Upper lobe of left lung (tissue), 6 donors: ENCODE measurements around the gene AP1S3. TPM values are rescaled to one million over a fixed set of nuclear protein-coding genes. Genes with fewer than 3 reads are reported as not detected.

Source experiments
- ATAC-seq, 2 donors: fragments of 200-7000 bp; cut with Tn5 transposase; one replicate each; pipeline ENCODE4 v1.9.1; 2022; ENCODE audit warnings: mild to moderate bottlenecking in 2 of 2, moderate library complexity in 2 of 2; ENCODE audit not compliant: low FRiP score in 2 of 2
- DNase-seq, 2 donors: peaks; one replicate each; pipeline ENCODE4 v3.0.0-alpha.2; 2019 to 2020
- H3K27ac ChIP-seq, 4 donors: fragments of 200-600 bp; sonication (generic); one replicate each; pipeline ENCODE4 v1.5.1; 2016 to 2019
- H3K27me3 ChIP-seq, 4 donors: fragments of 200-600 bp; sonication (generic); one replicate each; pipeline ENCODE4 v1.5.1; 2017 to 2019
- H3K36me3 ChIP-seq, 4 donors: fragments of 200-600 bp; sonication (generic); one replicate each; pipeline ENCODE4 v1.5.1; 2016 to 2019
- H3K4me1 ChIP-seq, 4 donors: fragments of 200-600 bp; sonication (generic); one replicate each; pipeline ENCODE4 v1.5.1; 2018 to 2019
- H3K4me3 ChIP-seq, 4 donors: fragments of 200-600 bp; sonication (generic); one replicate each; pipeline ENCODE4 v1.5.1; 2017 to 2019; ENCODE audit warnings: mild to moderate bottlenecking in 2 of 4, moderate library complexity in 1 of 4
- H3K9me3 ChIP-seq, 4 donors: fragments of 200-600 bp; sonication (generic); one replicate each; pipeline ENCODE4 v1.5.1; 2018 to 2019
- CTCF ChIP-seq, 6 experiments: fragments of 450-650 bp in 4 of 6; fragments of 200-600 bp in 2 of 6; sonication (generic) in 2 of 6; IDR thresholded peaks; one replicate each; pipeline ENCODE4 v1.5.1; 2016 to 2019; ENCODE audit warnings: antibody characterized with exemption in 6 of 6
- EP300 ChIP-seq, 4 donors: sonication (generic); formaldehyde crosslinking; IDR thresholded peaks; one replicate each; pipeline ENCODE4 v1.5.1; 2017; ENCODE audit warnings: antibody characterized with exemption in 4 of 4, control low read depth in 2 of 4
- POLR2A ChIP-seq, 4 donors: fragments of 450-650 bp; IDR thresholded peaks; one replicate each; pipeline ENCODE4 v1.5.1; 2016 to 2017; ENCODE audit warnings: antibody characterized with exemption in 4 of 4, mild to moderate bottlenecking in 2 of 4
- POLR2AphosphoS5 ChIP-seq, 2 donors: sonication (generic); formaldehyde crosslinking; IDR thresholded peaks; one replicate each; pipeline ENCODE4 v1.5.1; 2017; ENCODE audit warnings: antibody characterized with exemption in 2 of 2
- WGBS, 2 donors: methylation state at CpG; one replicate each; pipeline ENCODE4 v1.1.5; 2017 to 2018; 5-methylcytosine and 5-hydroxymethylcytosine counted together
- total RNA-seq, 6 donors: library from RNA; depleted of rRNA in 4 of 6; stranded (reverse); fragments of >200 nt in 4 of 6; gene quantifications; one replicate each; pipeline versions ENCODE4 v1.1.0 to v1.2.1, GENCODE V29; 2016 to 2021
- donor health status: DM: no; HTN: no; CAD: no; lungs with moderate emphysema.
- donor health status: DM: no; HTN: yes; CAD: no; lungs with severe emphysema.

AP1S3 gene
- total RNA-seq, 6 donors from 2014 or later, result 2.1 to 23.2 (median 11.5) TPM

GRCh38 chr2:223779877-223780276, 57.5 kb downstream of the AP1S3 start:
- WGBS, 2 donors, result 67 to 89% methylated on average over 7 of the region's 7 CpGs
- H3K27me3 ChIP-seq, result no peaks in the 10 kb centered on the region
- no peak overlapping the region for H3K27ac ChIP-seq
- TF ChIP-seq POLR2A (IDR thresholded peaks at IDR 0.05), result no peak
- peak in 4 of 6 experiments; percentile 17 to 31 (median 24) for TF ChIP-seq CTCF (IDR thresholded peaks at IDR 0.05)
- no peaks in the 10 kb centered on the region for H3K4me1 ChIP-seq
- ATAC-seq (no peak), DNase-seq (no peak)
- no peak overlapping the region for H3K4me3 ChIP-seq
- peaks cover 0 to 4% (median 0%) of the 10 kb centered on the region in 4 donors for H3K36me3 ChIP-seq
- no peaks in the 10 kb centered on the region for H3K9me3 ChIP-seq

- WGBS, 2 donors, result 72 to 97% methylated on average over 8 of the region's 8 CpGs
- DNase-seq (no peak), ATAC-seq (no peak)
- no peak overlapping the region for H3K4me3 ChIP-seq
- peaks cover 0 to 4% (median 0%) of the 10 kb centered on the region in 4 donors for H3K36me3 ChIP-seq
- TF ChIP-seq POLR2A (IDR thresholded peaks at IDR 0.05), result no peak
- no peak for TF ChIP-seq EP300 (IDR thresholded peaks at IDR 0.05)
- TF ChIP-seq POLR2AphosphoS5 (IDR thresholded peaks at IDR 0.05), result no peak
- no peaks in the 10 kb centered on the region for H3K4me1 ChIP-seq
- H3K27ac ChIP-seq, result no peak overlapping the region
- H3K27me3 ChIP-seq, result no peaks in the 10 kb centered on the region
- no peaks in the 10 kb centered on the region for H3K9me3 ChIP-seq
Observed at GRCh38 chr2:223774193-223774592, 63.2 kb downstream of the AP1S3 start.

- H3K9me3 ChIP-seq, result no peaks in the 10 kb centered on the region
- 85 to 93% methylated on average over 3 of the region's 3 CpGs for WGBS, 2 donors
- H3K4me1 ChIP-seq, result no peaks in the 10 kb centered on the region
- no peak for ATAC-seq
- no peak overlapping the region for H3K27ac ChIP-seq
- H3K27me3 ChIP-seq, result no peaks in the 10 kb centered on the region
- H3K4me3 ChIP-seq, result no peak overlapping the region
- no peak for DNase-seq
- peaks cover 0 to 4% (median 0%) of the 10 kb centered on the region in 4 donors for H3K36me3 ChIP-seq
- no peak for TF ChIP-seq CTCF (IDR thresholded peaks at IDR 0.05)
- TF ChIP-seq EP300 (IDR thresholded peaks at IDR 0.05), result no peak
- TF ChIP-seq POLR2A (IDR thresholded peaks at IDR 0.05), result no peak
- no peak for TF ChIP-seq POLR2AphosphoS5 (IDR thresholded peaks at IDR 0.05)
Observed at GRCh38 chr2:223772363-223772762, 65.0 kb downstream of the AP1S3 start.

GRCh38 chr2:223771475-223771874, 65.9 kb downstream of the AP1S3 start:
- ATAC-seq, result no peak
- H3K4me1 ChIP-seq, result no peaks in the 10 kb centered on the region
- TF ChIP-seq POLR2AphosphoS5 (IDR thresholded peaks at IDR 0.05), result no peak
- no peak for TF ChIP-seq EP300 (IDR thresholded peaks at IDR 0.05)
- TF ChIP-seq POLR2A (IDR thresholded peaks at IDR 0.05), result no peak
- TF ChIP-seq CTCF (IDR thresholded peaks at IDR 0.05), result no peak
- H3K27ac ChIP-seq, result no peak overlapping the region
- no peak overlapping the region for H3K4me3 ChIP-seq
- 91 to 98% methylated on average over 4 of the region's 4 CpGs for WGBS, 2 donors
- no peaks in the 10 kb centered on the region for H3K27me3 ChIP-seq
- no peaks in the 10 kb centered on the region for H3K9me3 ChIP-seq
- H3K36me3 ChIP-seq, result no peaks in the 10 kb centered on the region
- no peak for DNase-seq

DNA sequence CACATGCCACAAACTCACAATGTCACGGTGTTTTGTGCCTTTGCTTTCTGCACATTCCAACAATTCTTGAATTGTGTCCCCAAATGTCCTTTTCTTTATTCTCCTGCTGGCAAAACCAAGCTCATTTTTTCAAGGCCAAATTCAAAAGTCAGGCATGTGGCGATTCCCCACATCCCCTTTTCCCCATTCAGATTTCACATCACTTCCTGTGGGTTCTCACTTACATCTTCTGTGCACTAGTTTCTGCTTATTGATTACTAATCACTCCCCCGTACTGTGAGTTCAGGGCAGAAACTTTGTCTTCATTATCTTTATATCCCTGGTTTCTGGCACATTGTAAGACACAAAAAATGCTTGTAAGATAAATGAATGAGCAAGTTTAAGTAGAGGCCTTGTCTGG, 69.2 kb downstream of the AP1S3 start:
- no peaks in the 10 kb centered on the region for H3K27me3 ChIP-seq
- H3K9me3 ChIP-seq, result no peaks in the 10 kb centered on the region
- no peak for ATAC-seq
- no peaks in the 10 kb centered on the region for H3K36me3 ChIP-seq
- H3K4me3 ChIP-seq, result no peak overlapping the region
- no peak for TF ChIP-seq CTCF (IDR thresholded peaks at IDR 0.05)
- no peak for TF ChIP-seq EP300 (IDR thresholded peaks at IDR 0.05)
- TF ChIP-seq POLR2AphosphoS5 (IDR thresholded peaks at IDR 0.05), result no peak
- no peak for TF ChIP-seq POLR2A (IDR thresholded peaks at IDR 0.05)
- WGBS, 2 donors, result 50 to 78% methylated on average over 3 of the region's 3 CpGs
- H3K4me1 ChIP-seq, result peaks cover 0 to 5% (median 0%) of the 10 kb centered on the region in 4 donors
- DNase-seq, result no peak
- no peak overlapping the region for H3K27ac ChIP-seq
